ENCODE measurements around the gene HSDL2. TPM values are rescaled to one million over a fixed set of nuclear protein-coding genes. Genes with fewer than 3 reads are reported as not detected.

The HSDL2 gene
- total RNA-seq, 1 donor from 2014 or later: 20.9 TPM

DNA sequence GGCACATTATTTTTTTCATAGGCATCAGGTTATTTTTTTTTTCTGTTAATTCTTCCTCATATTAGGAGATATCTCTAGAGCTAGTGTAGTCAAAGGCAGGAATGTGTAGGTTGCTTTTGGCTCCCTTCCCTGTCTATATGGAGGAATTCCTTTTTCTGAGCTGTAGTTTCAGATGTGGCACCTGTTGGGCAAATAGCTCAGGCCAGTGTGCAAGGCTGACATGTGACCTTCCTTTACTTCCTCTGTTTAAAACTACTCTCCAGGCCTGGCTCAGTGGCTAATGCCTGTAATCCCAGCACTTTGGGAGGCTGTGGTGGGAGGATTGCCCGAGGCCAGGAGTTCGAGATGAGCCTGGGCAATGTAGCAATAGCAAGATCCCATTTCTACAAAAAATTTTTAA, 66.2 kb downstream of the HSDL2 start:
- Mint-ChIP-seq H3K36me3 (ENCODE audit: low read depth) (peaks cover 3% of the 10 kb centered on the region), H3K4me3 (no peak overlapping the region), H3K27ac (ENCODE audit: unreplicated experiment) (no peak overlapping the region)

DNA sequence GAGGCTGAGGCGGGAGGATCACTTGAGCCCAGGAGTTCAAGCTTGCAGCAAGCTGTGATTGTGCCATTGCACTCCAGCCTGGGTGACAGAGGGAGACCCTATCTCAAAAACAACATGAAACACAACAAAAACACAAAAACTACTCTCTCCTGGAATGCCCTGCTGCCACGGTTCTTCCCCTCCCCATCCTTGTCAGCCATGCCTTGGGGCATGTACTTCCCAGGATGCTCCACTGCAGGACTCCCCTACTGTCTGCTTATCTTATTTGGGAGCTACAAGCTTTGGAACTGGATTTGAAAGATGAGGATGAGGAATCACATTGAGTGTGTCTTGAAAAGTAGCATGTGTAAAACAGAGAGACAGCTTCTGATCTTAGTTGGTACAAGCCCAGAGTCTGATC, 66.6 kb downstream of the HSDL2 start:
- Mint-ChIP-seq H3K27me3 (ENCODE audit: low read depth) (no peaks in the 10 kb centered on the region), H3K36me3 (ENCODE audit: low read depth) (peaks cover 4% of the 10 kb centered on the region), H3K4me1 (no peaks in the 10 kb centered on the region), H3K27ac (ENCODE audit: unreplicated experiment) (no peak overlapping the region), H3K9me3 (no peaks in the 10 kb centered on the region), H3K4me3 (no peak overlapping the region)
- TF ChIP-seq, protein P1, sequence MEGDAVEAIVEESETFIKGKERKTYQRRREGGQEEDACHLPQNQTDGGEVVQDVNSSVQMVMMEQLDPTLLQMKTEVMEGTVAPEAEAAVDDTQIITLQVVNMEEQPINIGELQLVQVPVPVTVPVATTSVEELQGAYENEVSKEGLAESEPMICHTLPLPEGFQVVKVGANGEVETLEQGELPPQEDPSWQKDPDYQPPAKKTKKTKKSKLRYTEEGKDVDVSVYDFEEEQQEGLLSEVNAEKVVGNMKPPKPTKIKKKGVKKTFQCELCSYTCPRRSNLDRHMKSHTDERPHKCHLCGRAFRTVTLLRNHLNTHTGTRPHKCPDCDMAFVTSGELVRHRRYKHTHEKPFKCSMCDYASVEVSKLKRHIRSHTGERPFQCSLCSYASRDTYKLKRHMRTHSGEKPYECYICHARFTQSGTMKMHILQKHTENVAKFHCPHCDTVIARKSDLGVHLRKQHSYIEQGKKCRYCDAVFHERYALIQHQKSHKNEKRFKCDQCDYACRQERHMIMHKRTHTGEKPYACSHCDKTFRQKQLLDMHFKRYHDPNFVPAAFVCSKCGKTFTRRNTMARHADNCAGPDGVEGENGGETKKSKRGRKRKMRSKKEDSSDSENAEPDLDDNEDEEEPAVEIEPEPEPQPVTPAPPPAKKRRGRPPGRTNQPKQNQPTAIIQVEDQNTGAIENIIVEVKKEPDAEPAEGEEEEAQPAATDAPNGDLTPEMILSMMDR (conservative IDR thresholded peaks at IDR 0.05): no peak
- no peak for DNase-seq (ENCODE audit: low read depth, low spot score)

More for the DNA sequence above, 66.2 kb downstream of the HSDL2 start:
- H3K27me3 Mint-ChIP-seq (ENCODE audit: low read depth): no peaks in the 10 kb centered on the region
- TF ChIP-seq, protein P1 (conservative IDR thresholded peaks at IDR 0.05): no peak
- no peaks in the 10 kb centered on the region for H3K9me3 Mint-ChIP-seq
- no peaks in the 10 kb centered on the region for H3K4me1 Mint-ChIP-seq
- DNase-seq (ENCODE audit: low read depth, low spot score): no peak

DNA sequence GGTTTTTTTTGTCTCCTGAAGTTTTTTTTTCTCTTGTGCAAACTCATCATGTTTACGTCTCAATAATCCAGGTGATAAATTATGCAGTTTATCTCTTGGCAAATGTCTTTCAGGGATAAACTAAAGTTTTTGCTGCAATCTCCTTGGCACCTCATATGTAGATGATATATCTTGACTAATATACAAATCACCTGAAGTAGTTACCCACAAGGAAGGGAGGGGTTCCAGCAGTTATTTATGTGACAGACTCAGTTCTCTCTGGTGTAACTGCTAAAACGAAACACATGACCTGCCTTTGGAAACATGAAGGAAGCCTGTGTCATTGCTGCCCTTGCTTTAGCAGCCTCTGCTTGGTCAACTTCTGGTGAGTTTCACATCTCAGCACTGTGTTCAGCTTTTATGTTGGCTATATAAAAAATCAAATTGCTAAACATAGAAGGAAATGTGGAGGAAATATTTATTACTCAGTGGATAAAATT, 67.4 kb downstream of the HSDL2 start:
- Mint-ChIP-seq H3K4me3 (no peak overlapping the region), H3K36me3 (ENCODE audit: low read depth) (peaks cover 6% of the 10 kb centered on the region), H3K9me3 (no peaks in the 10 kb centered on the region), H3K27ac (ENCODE audit: unreplicated experiment) (no peak overlapping the region), H3K27me3 (ENCODE audit: low read depth) (no peaks in the 10 kb centered on the region), H3K4me1 (no peaks in the 10 kb centered on the region)
- TF ChIP-seq, protein P1 (conservative IDR thresholded peaks at IDR 0.05): no peak
- no peak for DNase-seq (ENCODE audit: low read depth, low spot score)

DNA sequence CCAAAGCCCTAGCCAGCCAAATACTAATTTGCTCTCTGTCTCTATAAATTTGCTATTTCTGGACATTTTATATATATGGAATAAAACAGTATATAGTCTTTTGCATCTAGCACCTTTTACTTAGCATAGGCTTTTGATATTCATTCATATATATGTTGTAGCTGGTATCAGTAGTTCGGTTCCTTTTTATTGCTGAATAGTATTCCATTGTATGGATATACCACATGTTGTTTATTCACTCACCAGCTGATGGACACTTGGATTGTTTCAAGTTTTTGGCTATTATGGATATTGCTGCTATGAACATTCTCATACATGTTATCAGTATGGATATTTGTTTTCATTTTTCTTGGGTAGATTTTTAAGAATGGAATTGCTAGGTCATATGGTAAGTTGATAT, 82.9 kb downstream of the HSDL2 start:
- TF ChIP-seq, protein P1 (conservative IDR thresholded peaks at IDR 0.05): no peak
- H3K4me3 Mint-ChIP-seq: no peak overlapping the region
- DNase-seq (ENCODE audit: low read depth, low spot score): no peak

DNA sequence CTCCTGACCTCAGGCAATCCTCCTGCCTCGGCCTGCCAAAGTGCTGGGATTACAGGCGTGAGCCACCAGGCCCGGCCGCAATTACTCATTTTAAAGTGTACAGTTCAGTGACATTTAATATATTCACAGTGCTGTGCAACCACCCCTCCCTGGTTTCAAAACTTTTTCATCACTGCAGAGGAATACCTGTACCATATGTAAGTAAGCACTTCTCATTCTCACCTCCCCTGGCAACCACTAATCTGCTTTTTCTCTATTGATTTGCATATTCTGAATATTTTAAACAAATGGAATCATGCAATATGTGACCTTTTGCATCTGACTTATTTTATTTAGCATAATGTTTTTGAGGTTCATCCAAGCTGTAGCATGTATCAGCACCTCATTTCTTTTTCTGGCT, 85.4 kb downstream of the HSDL2 start:
- H3K27ac Mint-ChIP-seq (ENCODE audit: unreplicated experiment): no peak overlapping the region
- no peaks in the 10 kb centered on the region for H3K4me1 Mint-ChIP-seq
- DNase-seq (ENCODE audit: low read depth, low spot score): no peak
- TF ChIP-seq, protein P1 (conservative IDR thresholded peaks at IDR 0.05): no peak
- no peaks in the 10 kb centered on the region for H3K27me3 Mint-ChIP-seq (ENCODE audit: low read depth)
- H3K4me3 Mint-ChIP-seq: no peak overlapping the region
- peaks cover 23% of the 10 kb centered on the region for H3K36me3 Mint-ChIP-seq (ENCODE audit: low read depth)
- peaks cover 7% of the 10 kb centered on the region for H3K9me3 Mint-ChIP-seq

More for the DNA sequence above, 82.9 kb downstream of the HSDL2 start:
- peaks cover 32% of the 10 kb centered on the region for H3K36me3 Mint-ChIP-seq (ENCODE audit: low read depth)
- no peaks in the 10 kb centered on the region for H3K27me3 Mint-ChIP-seq (ENCODE audit: low read depth)
- H3K27ac Mint-ChIP-seq (ENCODE audit: unreplicated experiment): no peak overlapping the region
- no peaks in the 10 kb centered on the region for H3K4me1 Mint-ChIP-seq
- peaks cover 7% of the 10 kb centered on the region for H3K9me3 Mint-ChIP-seq

Measured in neural crest cell (in vitro differentiated cells).